Spleen (tissue), 11 donors: ENCODE data around the gene FANCF. TPM values are rescaled to one million over a fixed set of nuclear protein-coding genes. Genes with fewer than 3 reads are reported as not detected.

Experiments
- DNase-seq: peaks from one replicate; pipeline ENCODE4 v3.0.0-alpha.2; 2020
- H3K27ac ChIP-seq, 8 donors: fragments of 200-600 bp; sonication (generic) in 7 of 8; 1 replicate in 4 of 8; 2 replicates in 4 of 8; pipeline versions ENCODE4 v1.5.0 to v1.8.0; 2016 to 2021; ENCODE audit warnings: inconsistent platforms in 4 of 8, mild to moderate bottlenecking in 4 of 8, moderate library complexity in 1 of 8
- H3K27me3 ChIP-seq, 7 donors: fragments of 200-600 bp; sonication (generic) in 6 of 7; replicated peaks in 1 of 7; 1 replicate in 4 of 7; 2 replicates in 3 of 7; pipeline versions ENCODE4 v1.5.0 to v1.8.0; 2016 to 2021; ENCODE audit warnings: inconsistent platforms in 3 of 7, mild to moderate bottlenecking in 1 of 7
- H3K36me3 ChIP-seq, 6 donors: fragments of 200-600 bp; sonication (generic) in 5 of 6; 1 replicate in 4 of 6; 2 replicates in 2 of 6; pipeline versions ENCODE4 v1.5.0 to v1.8.0; 2016 to 2021; ENCODE audit warnings: inconsistent platforms in 2 of 6
- H3K4me1 ChIP-seq, 6 donors: fragments of 200-600 bp; sonication (generic) in 5 of 6; 1 replicate in 3 of 6; 2 replicates in 3 of 6; pipeline versions ENCODE4 v1.5.0 to v1.8.0; 2016 to 2021; ENCODE audit warnings: inconsistent platforms in 3 of 6
- H3K4me3 ChIP-seq, 8 donors: fragments of 200-600 bp; sonication (generic) in 7 of 8; 1 replicate in 4 of 8; 2 replicates in 4 of 8; pipeline versions ENCODE4 v1.5.0 to v1.8.0; 2016 to 2021; ENCODE audit warnings: inconsistent platforms in 4 of 8, mild to moderate bottlenecking in 4 of 8, moderate library complexity in 2 of 8
- H3K9me3 ChIP-seq, 8 donors: fragments of 200-600 bp; sonication (generic) in 7 of 8; 1 replicate in 4 of 8; 2 replicates in 4 of 8; pipeline versions ENCODE4 v1.5.0 to v1.8.0; 2016 to 2021; ENCODE audit warnings: inconsistent platforms in 4 of 8
- CTCF ChIP-seq, 11 experiments: fragments of 200-600 bp in 7 of 11; fragments of 450-650 bp in 4 of 11; sonication (generic) in 4 of 11; IDR thresholded peaks in 8 of 11; conservative IDR thresholded peaks in 3 of 11; 1 replicate in 7 of 11; 2 replicates in 4 of 11; pipeline versions ENCODE4 v1.4.0 to v1.8.0; 2016 to 2021; ENCODE audit warnings: antibody characterized with exemption in 11 of 11, inconsistent platforms in 4 of 11, mild to moderate bottlenecking in 1 of 11
- POLR2A ChIP-seq, 3 donors: fragments of 450-650 bp; IDR thresholded peaks; one replicate each; pipeline ENCODE4 v1.5.1; 2017; ENCODE audit warnings: antibody characterized with exemption in 3 of 3, mild to moderate bottlenecking in 1 of 3
- POLR2AphosphoS5 ChIP-seq, 3 donors: sonication (generic); formaldehyde crosslinking; IDR thresholded peaks; one replicate each; pipeline ENCODE4 v1.5.1; 2017; ENCODE audit warnings: antibody characterized with exemption in 3 of 3
- WGBS, 5 donors: extraction: QIAGEN DNeasy Blood & Tissue Kit in 3 of 5; methylation state at CpG; one replicate each; pipeline versions ENCODE4 v1.1.5 to v1.1.7; 2013 to 2018; 5-methylcytosine and 5-hydroxymethylcytosine counted together
- intact Hi-C: fragments of 100-400 bp; cut with DNase I; formaldehyde crosslinking; loops from one replicate; pipeline ENCODE4 v1.15.0; 2023; ENCODE audit warnings: low total_unique reads
- polyA plus RNA-seq, 3 donors: library from polyadenylated mRNA; stranded (reverse); fragments of 200-250 nt; gene quantifications; one replicate each; pipeline ENCODE4 v1.2.1, GENCODE V29; 2013
- total RNA-seq, 7 donors: library from RNA; depleted of rRNA in 3 of 7; stranded (reverse); fragments of >200 nt in 3 of 7; fragmentation: NEBNext Ultra II Directional in 4 of 7; extraction: Animal tissue kit (Norgen Biotek cat#: 25700) in 4 of 7; gene quantifications; one replicate each; pipeline versions ENCODE4 v1.1.0 to v1.2.1, GENCODE V29; 2016 to 2021
- donor health status: healthy with polysubstance abuse.
- donor health status: DM: no; HTN: no; CAD: no; lungs with moderate emphysema.
- donor health status: DM: no; HTN: no; CAD: no.
- donor health status: Bipolar disorder and iron deficiency.
- donor health status: healthy.
- donor health status: DM: no; HTN: no; CAD: no.
- donor health status: DM: yes; HTN: yes; CAD: no.

The FANCF gene
- total and polyA plus RNA-seq, 10 donors: 12.2 to 15.7 (median 13.3) TPM

- TF ChIP-seq POLR2AphosphoS5 (IDR thresholded peaks at IDR 0.05): no peak
- no peak for TF ChIP-seq CTCF (IDR thresholded peaks at IDR 0.05 in 8 of 11, conservative IDR thresholded peaks at IDR 0.05 in 3 of 11)
- no peak for TF ChIP-seq POLR2A (IDR thresholded peaks at IDR 0.05)
- H3K27me3 ChIP-seq: no peaks in the 10 kb centered on the region
- no peak for DNase-seq
- H3K27ac ChIP-seq: no peak overlapping the region
- no peak overlapping the region for H3K4me3 ChIP-seq
- H3K9me3 ChIP-seq: peaks cover 0 to 2% (median 0%) of the 10 kb centered on the region in 8 donors
- H3K4me1 ChIP-seq: peaks cover 0 to 17% (median 4%) of the 10 kb centered on the region in 6 donors
- 83 to 93% (median 88%) methylated on average over 5 of the region's 5 CpGs for WGBS, 5 donors
- intact Hi-C loops: no loop called here
- H3K36me3 ChIP-seq: no peaks in the 10 kb centered on the region
These were observed 7.8 kb downstream of the FANCF start for GRCh38 chr11:22617868-22618267.

- H3K27me3 ChIP-seq: no peaks in the 10 kb centered on the region
- no peak for TF ChIP-seq POLR2AphosphoS5 (IDR thresholded peaks at IDR 0.05)
- no peak for TF ChIP-seq POLR2A (IDR thresholded peaks at IDR 0.05)
- TF ChIP-seq CTCF (IDR thresholded peaks at IDR 0.05 in 8 of 11, conservative IDR thresholded peaks at IDR 0.05 in 3 of 11): no peak
- no peak overlapping the region for H3K27ac ChIP-seq
- H3K9me3 ChIP-seq: no peaks in the 10 kb centered on the region
- H3K4me1 ChIP-seq: no peaks in the 10 kb centered on the region
- 39 to 56% (median 51%) methylated on average over 1 of the region's 1 CpG for WGBS, 5 donors
- no peak overlapping the region for H3K4me3 ChIP-seq
- no peak for DNase-seq
- H3K36me3 ChIP-seq: no peaks in the 10 kb centered on the region
- intact Hi-C loops: no loop called here
These were observed 21.7 kb downstream of the FANCF start for GRCh38 chr11:22603933-22604332.

- Histone ChIP-seq H3K36me3 (no peaks in the 10 kb centered on the region), H3K9me3 (no peaks in the 10 kb centered on the region), H3K27ac (no peak overlapping the region), H3K4me1 (no peaks in the 10 kb centered on the region), H3K4me3 (no peak overlapping the region), H3K27me3 (no peaks in the 10 kb centered on the region)
- intact Hi-C loops: no loop called here
- no peak for DNase-seq
- no peak for TF ChIP-seq CTCF (IDR thresholded peaks at IDR 0.05 in 8 of 11, conservative IDR thresholded peaks at IDR 0.05 in 3 of 11)
- TF ChIP-seq POLR2A (IDR thresholded peaks at IDR 0.05): no peak
- no peak for TF ChIP-seq POLR2AphosphoS5 (IDR thresholded peaks at IDR 0.05)
These were observed 23.1 kb downstream of the FANCF start for GRCh38 chr11:22602504-22602903.

GRCh38 chr11:22599458-22599857, 26.2 kb downstream of the FANCF start:
- H3K4me3 ChIP-seq: no peak overlapping the region
- TF ChIP-seq POLR2AphosphoS5 (IDR thresholded peaks at IDR 0.05) (no peak), POLR2A (IDR thresholded peaks at IDR 0.05) (no peak), CTCF (IDR thresholded peaks at IDR 0.05 in 8 of 11, conservative IDR thresholded peaks at IDR 0.05 in 3 of 11) (no peak)
- peaks cover 0 to 9% (median 0%) of the 10 kb centered on the region in 8 donors for H3K9me3 ChIP-seq
- no peaks in the 10 kb centered on the region for H3K27me3 ChIP-seq
- WGBS, 5 donors: 83 to 91% (median 88%) methylated on average over 5 of the region's 5 CpGs
- no peak for DNase-seq
- H3K27ac ChIP-seq: no peak overlapping the region
- intact Hi-C loops: no loop called here
- no peaks in the 10 kb centered on the region for H3K4me1 ChIP-seq
- no peaks in the 10 kb centered on the region for H3K36me3 ChIP-seq
